GM12891 (cell line): ENCODE results near the gene CAMTA1.

Experiments used
- PAX5 ChIP-seq: IDR thresholded peaks from 2 replicates; pipeline ENCODE4 v1.6.1; 2011; ENCODE audit warnings: low read length, moderate library complexity, mild to moderate bottlenecking; ENCODE audit not compliant: insufficient read depth, severe bottlenecking
- POLR2A ChIP-seq: IDR thresholded peaks from 2 replicates; pipeline ENCODE4 v1.6.1; 2011; ENCODE audit warnings: low read depth, low read length, control low read depth
- POLR2AphosphoS5 ChIP-seq: IDR thresholded peaks from 2 replicates; pipeline ENCODE4 v1.6.1; 2011; ENCODE audit warnings: low read depth, low read length, control low read depth
- POU2F2 ChIP-seq: IDR thresholded peaks from 2 replicates; pipeline ENCODE4 v1.6.1; 2011; ENCODE audit warnings: low read depth, mild to moderate bottlenecking, control low read depth, low read length, moderate library complexity
- SPI1 ChIP-seq: IDR thresholded peaks from 2 replicates; pipeline ENCODE4 v1.6.1; 2011; ENCODE audit warnings: low read depth, low read length, control low read depth
- TAF1 ChIP-seq: IDR thresholded peaks from 2 replicates; pipeline ENCODE4 v1.6.1; 2011; ENCODE audit warnings: low read depth, low read length, control low read depth

- TF ChIP-seq POLR2A (no peak), TAF1 (no peak), POLR2AphosphoS5 (no peak), POU2F2 (no peak), SPI1 (no peak), PAX5 (no peak)
Observed at GRCh38 chr1:7504438-7504720, 719.1 kb downstream of the CAMTA1 start.
